ENCODE data around the gene FAM222A. TPM values are rescaled to one million over a fixed set of nuclear protein-coding genes. Genes with fewer than 3 reads are reported as not detected.

Gene FAM222A
- total RNA-seq, 4 donors from 2014 or later, result 4.8 to 7.2 (median 6.1) TPM

DNA sequence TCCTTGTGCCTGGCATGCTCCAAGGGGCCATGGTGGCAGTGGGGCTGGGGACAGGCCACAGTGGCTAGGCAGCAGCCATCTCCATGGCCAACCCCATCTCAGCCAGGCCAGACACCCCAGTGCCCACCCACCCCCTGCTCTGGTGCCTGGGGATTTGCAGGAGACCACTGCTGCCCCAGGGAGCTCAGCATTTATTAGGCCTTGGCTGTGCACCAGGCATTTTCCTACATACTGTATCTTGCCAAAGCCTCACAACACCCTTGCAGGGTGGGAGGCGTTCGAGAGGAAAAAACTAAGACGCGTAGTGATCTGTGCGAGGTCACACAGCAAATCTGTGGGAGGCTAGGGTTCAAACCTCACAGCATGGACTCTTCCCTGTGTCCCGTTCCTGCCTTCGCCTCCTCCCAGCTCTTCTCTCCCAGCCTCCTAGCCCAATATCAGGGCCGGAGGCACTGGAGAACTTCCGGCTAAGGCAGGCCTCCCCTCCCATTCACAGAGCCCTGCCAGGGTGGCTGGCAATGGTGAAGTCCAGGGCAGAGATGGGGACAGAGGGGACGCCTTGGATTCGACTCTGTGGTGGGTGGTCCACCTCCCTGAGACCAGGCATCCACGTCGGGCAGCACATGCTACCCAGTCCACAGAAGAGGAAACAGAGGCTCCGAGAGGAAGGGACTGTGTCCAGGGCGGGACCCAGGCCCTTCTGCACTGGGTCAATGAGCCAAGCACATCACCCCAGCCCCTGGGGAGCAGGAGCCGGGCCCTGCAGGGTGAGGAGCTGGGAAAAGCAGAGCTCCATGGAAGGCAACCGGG lies 57.4 kb downstream of the FAM222A start:
- no peak for TF ChIP-seq POLR2A (IDR thresholded peaks at IDR 0.05)
- TF ChIP-seq, protein P1, sequence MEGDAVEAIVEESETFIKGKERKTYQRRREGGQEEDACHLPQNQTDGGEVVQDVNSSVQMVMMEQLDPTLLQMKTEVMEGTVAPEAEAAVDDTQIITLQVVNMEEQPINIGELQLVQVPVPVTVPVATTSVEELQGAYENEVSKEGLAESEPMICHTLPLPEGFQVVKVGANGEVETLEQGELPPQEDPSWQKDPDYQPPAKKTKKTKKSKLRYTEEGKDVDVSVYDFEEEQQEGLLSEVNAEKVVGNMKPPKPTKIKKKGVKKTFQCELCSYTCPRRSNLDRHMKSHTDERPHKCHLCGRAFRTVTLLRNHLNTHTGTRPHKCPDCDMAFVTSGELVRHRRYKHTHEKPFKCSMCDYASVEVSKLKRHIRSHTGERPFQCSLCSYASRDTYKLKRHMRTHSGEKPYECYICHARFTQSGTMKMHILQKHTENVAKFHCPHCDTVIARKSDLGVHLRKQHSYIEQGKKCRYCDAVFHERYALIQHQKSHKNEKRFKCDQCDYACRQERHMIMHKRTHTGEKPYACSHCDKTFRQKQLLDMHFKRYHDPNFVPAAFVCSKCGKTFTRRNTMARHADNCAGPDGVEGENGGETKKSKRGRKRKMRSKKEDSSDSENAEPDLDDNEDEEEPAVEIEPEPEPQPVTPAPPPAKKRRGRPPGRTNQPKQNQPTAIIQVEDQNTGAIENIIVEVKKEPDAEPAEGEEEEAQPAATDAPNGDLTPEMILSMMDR (IDR thresholded peaks at IDR 0.05), result no peak
- H3K4me3 ChIP-seq (ENCODE audit: low read depth, poor library complexity, severe bottlenecking), result no peak overlapping the region
- WGBS, 2 donors, result 82 to 87% methylated on average over 17 of the region's 17 CpGs
- peak in 1 of 2 donors; percentile 68 for DNase-seq (ENCODE audit: low spot score in 2 of 2)
- intact Hi-C loops (cut with DNase I; ENCODE audit: low total_unique reads), result no loop called here

DNA sequence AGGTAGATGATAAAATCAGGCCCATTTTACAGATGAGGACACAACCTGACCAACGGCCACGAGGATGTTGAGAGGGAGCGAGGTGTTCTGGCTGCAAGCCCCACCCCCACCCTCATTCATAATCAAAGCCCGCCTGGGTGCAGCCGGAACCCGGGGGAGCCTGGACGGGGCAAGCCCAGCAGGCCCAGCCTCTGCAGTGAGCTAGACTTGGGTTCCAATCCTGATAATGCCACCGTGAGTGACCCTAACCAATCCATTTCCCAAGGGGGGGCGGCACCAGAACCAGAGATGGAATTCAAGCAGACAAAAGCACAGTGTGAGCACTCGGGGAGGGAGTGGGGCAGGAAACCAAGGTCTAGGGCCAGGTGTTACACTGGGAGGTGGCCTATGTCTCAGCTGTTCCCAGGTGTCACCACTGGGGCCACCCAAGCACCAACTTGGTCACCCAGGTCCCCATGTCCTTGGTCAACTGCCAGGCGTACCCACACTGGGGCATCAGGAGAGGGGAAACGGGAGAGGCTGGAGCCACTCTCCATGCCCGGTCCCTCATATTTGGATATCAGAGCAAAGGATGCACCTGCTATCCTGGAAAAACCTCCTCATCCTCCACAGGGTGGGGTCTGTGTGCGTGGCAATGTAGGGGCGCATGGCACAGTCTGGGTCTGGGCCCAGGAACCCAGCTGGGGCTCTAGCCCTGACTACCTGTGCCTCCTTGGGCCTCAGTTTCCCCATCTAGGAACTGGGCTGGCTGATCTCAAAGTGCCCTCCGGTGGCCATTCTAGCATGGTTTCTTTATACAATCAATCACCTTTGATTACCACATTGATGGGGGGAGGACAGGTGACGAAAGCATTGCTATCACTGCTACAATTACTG lies 58.4 kb downstream of the FAM222A start:
- H3K4me3 ChIP-seq (ENCODE audit: low read depth, poor library complexity, severe bottlenecking), result no peak overlapping the region
- WGBS, 2 donors, result 86 to 90% methylated on average over 17 of the region's 17 CpGs
- TF ChIP-seq POLR2A (IDR thresholded peaks at IDR 0.05), result no peak
- TF ChIP-seq, protein P1 (IDR thresholded peaks at IDR 0.05), result no peak
- intact Hi-C loops (cut with DNase I; ENCODE audit: low total_unique reads), result no loop called here
- DNase-seq (ENCODE audit: low spot score in 2 of 2), result peak in 1 of 2 donors; percentile 66

DNA sequence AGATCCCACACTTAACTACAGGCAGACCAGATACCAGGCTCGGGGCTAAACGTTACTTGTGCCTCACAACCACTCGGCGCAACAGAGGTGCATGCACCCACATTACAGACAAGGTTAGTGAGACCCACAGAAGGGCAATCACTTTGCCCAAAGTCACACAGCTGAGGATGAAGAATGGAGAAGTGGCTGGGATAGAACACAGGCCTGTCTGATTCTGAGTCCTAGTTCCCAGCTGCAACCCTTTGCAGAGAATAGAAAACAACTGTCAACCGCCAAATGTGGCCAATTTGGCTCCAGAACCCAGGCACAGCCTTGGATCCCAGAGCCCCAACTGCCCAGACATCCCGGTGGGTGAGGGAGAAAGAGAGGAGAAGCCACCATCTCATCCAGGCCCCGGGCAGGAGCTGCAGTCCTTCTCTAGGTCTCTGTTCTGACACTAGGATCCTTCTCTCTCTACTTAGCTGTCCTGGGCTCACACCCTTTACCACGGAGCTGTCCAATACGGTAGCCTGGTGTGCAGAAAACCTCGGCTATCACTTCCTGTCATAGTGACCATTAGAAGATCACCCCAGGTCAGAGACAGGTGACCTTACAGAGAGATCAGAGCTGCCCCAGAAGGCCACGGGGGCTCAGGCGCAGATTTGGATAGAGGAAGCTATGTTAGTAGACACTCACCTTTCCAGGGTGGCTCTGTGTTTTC lies 59.1 kb downstream of the FAM222A start:
- H3K4me3 ChIP-seq (ENCODE audit: low read depth, poor library complexity, severe bottlenecking), result no peak overlapping the region
- intact Hi-C loops (cut with DNase I; ENCODE audit: low total_unique reads), result no loop called here
- peak in 1 of 2 donors; percentile 72 for DNase-seq (ENCODE audit: low spot score in 2 of 2)
- TF ChIP-seq POLR2A (IDR thresholded peaks at IDR 0.05), result no peak
- TF ChIP-seq, protein P1 (IDR thresholded peaks at IDR 0.05), result no peak
- WGBS, 2 donors, result 54 to 62% methylated on average over 12 of the region's 12 CpGs

DNA sequence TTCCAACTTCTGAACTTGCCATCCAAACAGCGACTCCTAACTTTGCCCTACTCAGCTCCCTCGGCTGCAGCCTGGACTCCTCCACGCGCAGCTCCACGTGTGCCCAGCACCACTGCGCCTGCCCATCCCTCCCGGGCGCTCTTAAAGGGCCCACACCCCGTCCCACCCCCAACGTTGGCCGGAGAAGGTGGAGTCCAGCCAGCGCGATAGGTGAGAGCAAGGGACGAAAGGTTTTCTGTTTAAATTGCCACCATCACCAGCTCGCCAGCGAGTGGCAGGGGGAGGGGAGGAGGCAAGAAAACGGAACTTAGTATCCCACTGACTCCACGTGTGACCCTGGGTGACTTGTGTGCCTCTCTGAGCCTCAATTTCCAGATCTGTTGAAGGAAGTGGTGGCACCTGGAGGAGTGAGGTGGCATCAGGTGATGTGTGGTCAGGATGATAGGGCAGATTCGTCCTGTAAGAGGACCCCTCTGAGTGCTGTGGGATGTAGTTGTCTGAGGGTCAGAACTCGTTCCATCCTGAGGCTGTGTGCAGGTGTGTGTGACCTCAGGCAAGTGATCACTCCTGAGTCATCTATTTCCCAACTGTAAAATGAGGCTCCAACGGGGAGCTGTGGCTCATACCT lies 59.9 kb downstream of the FAM222A start:
- intact Hi-C loops (cut with DNase I; ENCODE audit: low total_unique reads), result loop anchor here (2.0 kb wide), 1 partner anchor 175 kb away; no protein-coding TSS in a partner anchor
- H3K4me3 ChIP-seq (ENCODE audit: low read depth, poor library complexity, severe bottlenecking), result no peak overlapping the region
- 10 to 27% methylated on average over 21 of the region's 21 CpGs for WGBS, 2 donors
- peak in 1 of 2 donors; percentile 82 for DNase-seq (ENCODE audit: low spot score in 2 of 2)
- no peak for TF ChIP-seq POLR2A (IDR thresholded peaks at IDR 0.05)
- TF ChIP-seq, protein P1 (IDR thresholded peaks at IDR 0.05), result no peak

Measured in lower leg skin (tissue), 4 donors.